OCI-LY3 (cell line): ENCODE measurements around the gene LINGO1.

ENCODE experiments used
- H2AFZ ChIP-seq: fragments of 200-600, 300-600 bp; shearing (Covaris generic); 2 replicates; pipeline ENCODE4 v1.6.0; 2014; ENCODE audit warnings: antibody characterized with exemption, low read depth, low read length
- H3K27ac ChIP-seq: fragments of 200-600, 300-600 bp; sonication (generic); 2 replicates; pipeline ENCODE4 v1.5.1; 2014; ENCODE audit warnings: mild to moderate bottlenecking, low read length, moderate library complexity, mixed read lengths
- H3K27me3 ChIP-seq: fragments of 200-600, 300-600 bp; sonication (generic); 2 replicates; pipeline ENCODE4 v1.6.1; 2014; ENCODE audit warnings: low read depth, low read length, mixed read lengths
- H3K36me3 ChIP-seq: fragments of 200-600, 300-600 bp; sonication (generic); replicated peaks from 2 replicates; pipeline ENCODE3; 2014; ENCODE audit warnings: low read depth, low read length, mixed read lengths
- H3K4me1 ChIP-seq: fragments of 300-600, 200-600 bp; sonication (generic); 2 replicates; pipeline ENCODE4 v1.6.1; 2014; ENCODE audit warnings: low read length, mixed read lengths
- H3K4me2 ChIP-seq: fragments of 200-600, 300-600 bp; sonication (generic); 2 replicates; pipeline ENCODE4 v1.6.1; 2014; ENCODE audit warnings: low read length, mixed read lengths
- H3K4me3 ChIP-seq: fragments of 300-600, 200-600 bp; sonication (generic); 2 replicates; pipeline ENCODE4 v1.5.1; 2014; ENCODE audit warnings: antibody characterized with exemption, mild to moderate bottlenecking, low read length, moderate library complexity
- H3K79me2 ChIP-seq: fragments of 300-600, 200-600 bp; shearing (Covaris generic); 2 replicates; pipeline ENCODE4 v1.6.1; 2014; ENCODE audit warnings: mild to moderate bottlenecking, low read length, mixed read lengths
- H3K9ac ChIP-seq: fragments of 300-600, 200-600 bp; shearing (Covaris generic); 2 replicates; pipeline ENCODE4 v1.6.0; 2014; ENCODE audit warnings: mild to moderate bottlenecking, low read length, moderate library complexity
- H3K9me3 ChIP-seq: fragments of 200-600, 300-600 bp; shearing (Covaris generic); 2 replicates; pipeline ENCODE4 v1.6.1; 2014; ENCODE audit warnings: low read length, mixed read lengths; ENCODE audit not compliant: insufficient read depth
- H4K20me1 ChIP-seq: fragments of 200-600, 300-600 bp; sonication (generic); 2 replicates; pipeline ENCODE4 v1.6.1; 2016; ENCODE audit warnings: low read length, mixed read lengths; ENCODE audit not compliant: insufficient read depth
- EZH2phosphoT487 ChIP-seq: fragments of 200-600 bp; shearing (Covaris generic); IDR thresholded peaks from 2 replicates; pipeline ENCODE4 v1.6.1; 2018; ENCODE audit warnings: antibody characterized with exemption, mixed run types, low read depth
- TF ChIP-seq, protein P1 (sequence below): fragments of 200-600, 300-600 bp; sonication (generic); IDR thresholded peaks from 2 replicates; pipeline ENCODE4 v1.5.1; 2014; ENCODE audit warnings: antibody characterized with exemption, low read length, low read depth

The LINGO1 gene

DNA sequence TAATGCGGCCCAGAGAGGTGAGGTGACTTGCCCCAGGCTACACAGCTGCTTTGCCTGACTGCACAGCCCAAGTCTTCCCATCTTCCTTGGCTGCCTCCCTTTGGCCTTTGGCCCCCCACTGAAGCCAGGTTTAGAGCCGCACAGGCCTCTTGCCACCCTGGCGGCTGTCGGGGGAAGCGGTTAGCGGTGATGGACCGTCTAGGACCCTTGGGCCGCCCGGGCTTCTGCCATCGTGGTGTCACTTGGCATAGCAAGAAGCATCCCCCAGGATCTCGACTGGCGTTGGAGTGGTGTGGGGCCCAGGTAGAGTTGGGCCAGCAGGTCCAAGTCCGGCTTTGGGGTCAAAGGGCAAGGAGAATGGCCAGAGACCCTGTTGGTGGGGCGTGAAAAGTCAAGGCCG is 61.0 kb downstream of the LINGO1 start:
- no peaks in the 10 kb centered on the region for H4K20me1 ChIP-seq
- H3K36me3 ChIP-seq: no peaks in the 10 kb centered on the region
- no peak overlapping the region for H3K9ac ChIP-seq
- H3K27me3 ChIP-seq: peaks cover 12% of the 10 kb centered on the region
- H3K79me2 ChIP-seq: no peaks in the 10 kb centered on the region
- H3K27ac ChIP-seq: no peak overlapping the region
- H3K4me3 ChIP-seq: no peak overlapping the region
- H3K4me1 ChIP-seq: no peaks in the 10 kb centered on the region
- H2AFZ ChIP-seq: no peak overlapping the region
- H3K9me3 ChIP-seq: no peaks in the 10 kb centered on the region
- H3K4me2 ChIP-seq: no peak overlapping the region
- TF ChIP-seq, protein P1, sequence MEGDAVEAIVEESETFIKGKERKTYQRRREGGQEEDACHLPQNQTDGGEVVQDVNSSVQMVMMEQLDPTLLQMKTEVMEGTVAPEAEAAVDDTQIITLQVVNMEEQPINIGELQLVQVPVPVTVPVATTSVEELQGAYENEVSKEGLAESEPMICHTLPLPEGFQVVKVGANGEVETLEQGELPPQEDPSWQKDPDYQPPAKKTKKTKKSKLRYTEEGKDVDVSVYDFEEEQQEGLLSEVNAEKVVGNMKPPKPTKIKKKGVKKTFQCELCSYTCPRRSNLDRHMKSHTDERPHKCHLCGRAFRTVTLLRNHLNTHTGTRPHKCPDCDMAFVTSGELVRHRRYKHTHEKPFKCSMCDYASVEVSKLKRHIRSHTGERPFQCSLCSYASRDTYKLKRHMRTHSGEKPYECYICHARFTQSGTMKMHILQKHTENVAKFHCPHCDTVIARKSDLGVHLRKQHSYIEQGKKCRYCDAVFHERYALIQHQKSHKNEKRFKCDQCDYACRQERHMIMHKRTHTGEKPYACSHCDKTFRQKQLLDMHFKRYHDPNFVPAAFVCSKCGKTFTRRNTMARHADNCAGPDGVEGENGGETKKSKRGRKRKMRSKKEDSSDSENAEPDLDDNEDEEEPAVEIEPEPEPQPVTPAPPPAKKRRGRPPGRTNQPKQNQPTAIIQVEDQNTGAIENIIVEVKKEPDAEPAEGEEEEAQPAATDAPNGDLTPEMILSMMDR: no peak
- TF ChIP-seq EZH2phosphoT487: no peak

DNA sequence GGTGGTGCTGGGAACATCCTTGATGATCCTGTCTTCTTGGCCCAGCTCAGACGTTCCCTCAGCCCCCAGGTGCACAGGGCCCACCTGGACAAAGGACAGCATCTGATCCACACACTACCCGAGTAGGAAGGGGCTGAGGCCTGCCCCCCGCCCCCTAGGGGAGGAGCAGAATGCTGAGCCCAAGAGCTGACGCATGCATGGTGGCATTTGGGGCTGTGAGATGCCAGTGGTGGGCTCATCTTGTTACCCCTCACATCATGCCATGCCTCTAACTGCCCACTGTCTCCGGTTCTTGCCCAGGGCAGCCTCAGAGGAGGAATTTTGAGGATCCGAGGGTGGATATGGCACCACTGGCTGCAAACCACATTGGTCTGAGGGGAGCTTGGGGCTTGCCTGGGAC is 61.5 kb downstream of the LINGO1 start:
- H3K27ac ChIP-seq: no peak overlapping the region
- no peak overlapping the region for H3K4me2 ChIP-seq
- no peaks in the 10 kb centered on the region for H3K9me3 ChIP-seq
- no peaks in the 10 kb centered on the region for H3K4me1 ChIP-seq
- TF ChIP-seq, protein P1: no peak
- TF ChIP-seq EZH2phosphoT487: no peak
- H2AFZ ChIP-seq: no peak overlapping the region
- H3K36me3 ChIP-seq: no peaks in the 10 kb centered on the region
- no peaks in the 10 kb centered on the region for H4K20me1 ChIP-seq
- no peak overlapping the region for H3K9ac ChIP-seq
- peaks cover 12% of the 10 kb centered on the region for H3K27me3 ChIP-seq
- no peaks in the 10 kb centered on the region for H3K79me2 ChIP-seq
- H3K4me3 ChIP-seq: no peak overlapping the region

DNA sequence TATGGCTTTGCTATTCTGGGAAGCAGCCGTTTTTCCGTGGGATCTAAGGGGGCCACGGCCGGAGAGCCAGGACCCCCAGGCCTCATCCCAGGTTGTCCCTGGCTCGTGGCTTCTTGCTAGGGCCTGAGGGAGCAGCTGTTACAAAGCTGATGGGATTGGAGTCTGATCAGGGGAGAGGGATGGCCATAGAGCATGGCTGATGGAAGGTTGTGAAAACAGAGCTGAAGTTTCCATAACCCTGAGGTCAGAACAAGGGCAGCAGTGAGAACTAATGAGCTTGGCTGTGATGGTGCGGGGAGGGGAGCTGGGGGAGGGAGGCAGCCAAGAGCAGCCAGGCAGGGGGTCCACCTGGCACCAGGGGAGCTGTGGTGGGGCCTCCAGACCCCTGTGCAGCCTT is 63.0 kb downstream of the LINGO1 start:
- no peaks in the 10 kb centered on the region for H3K36me3 ChIP-seq
- no peak for TF ChIP-seq EZH2phosphoT487
- TF ChIP-seq, protein P1: no peak
- no peaks in the 10 kb centered on the region for H3K79me2 ChIP-seq
- no peaks in the 10 kb centered on the region for H3K9me3 ChIP-seq
- no peak overlapping the region for H3K9ac ChIP-seq
- no peak overlapping the region for H3K4me3 ChIP-seq
- H3K27me3 ChIP-seq: peaks cover 3% of the 10 kb centered on the region; the same call in 1 of the 2 replicates
- H2AFZ ChIP-seq: no peak overlapping the region
- no peaks in the 10 kb centered on the region for H3K4me1 ChIP-seq
- no peaks in the 10 kb centered on the region for H4K20me1 ChIP-seq
- no peak overlapping the region for H3K27ac ChIP-seq
- H3K4me2 ChIP-seq: no peak overlapping the region

DNA sequence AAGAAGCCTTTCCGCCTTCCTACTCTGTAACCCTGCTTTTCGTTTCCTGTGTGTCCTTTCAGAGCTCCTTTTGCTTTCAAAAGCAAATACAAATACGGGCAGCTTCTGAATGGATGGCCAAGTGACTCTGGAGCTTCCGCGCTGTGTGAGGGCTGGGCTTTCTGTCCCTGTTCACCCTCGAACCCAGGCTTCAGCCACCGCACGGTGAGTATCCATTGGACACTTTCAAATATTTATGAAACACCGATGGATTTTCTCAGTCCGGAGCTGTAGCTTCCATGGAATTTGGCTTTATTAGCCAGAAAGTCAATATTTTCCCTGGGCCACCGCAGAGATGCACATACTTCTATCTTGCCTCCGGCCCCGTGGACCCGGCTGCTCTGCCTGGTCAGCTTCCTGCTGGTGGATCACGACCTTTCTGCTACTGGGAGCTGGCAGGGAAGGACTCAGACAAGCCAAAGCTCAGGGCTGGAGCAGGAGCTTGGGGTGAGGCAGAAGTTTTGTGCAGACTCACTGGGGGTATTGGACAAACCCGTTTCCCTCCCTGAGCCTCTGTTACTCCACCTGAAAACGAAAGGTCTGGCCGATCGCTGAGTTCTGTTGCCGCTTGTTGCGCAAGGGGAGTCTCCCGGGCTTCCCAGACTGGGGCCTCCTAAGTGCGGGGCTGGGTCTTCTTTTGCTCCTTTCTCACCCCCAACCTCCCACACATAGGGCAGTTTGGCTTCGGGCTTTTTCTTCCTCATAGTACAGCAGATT is 63.6 kb downstream of the LINGO1 start:
- no peaks in the 10 kb centered on the region for H3K36me3 ChIP-seq
- no peak overlapping the region for H3K4me2 ChIP-seq
- H3K27ac ChIP-seq: no peak overlapping the region
- H3K4me3 ChIP-seq: no peak overlapping the region
- H3K9me3 ChIP-seq: no peaks in the 10 kb centered on the region
- H3K4me1 ChIP-seq: no peaks in the 10 kb centered on the region
- H4K20me1 ChIP-seq: no peaks in the 10 kb centered on the region
- H2AFZ ChIP-seq: no peak overlapping the region
- H3K27me3 ChIP-seq: no peaks in the 10 kb centered on the region
- no peak overlapping the region for H3K9ac ChIP-seq
- no peak for TF ChIP-seq EZH2phosphoT487
- TF ChIP-seq, protein P1: no peak
- no peaks in the 10 kb centered on the region for H3K79me2 ChIP-seq
